ENCODE data around the gene ANKRD1.

- TF ChIP-seq CTCF (IDR thresholded peaks at IDR 0.05): no peak
- TF ChIP-seq POLR2A (IDR thresholded peaks at IDR 0.05): no peak
Observed at GRCh38 chr10:90936276-90936659, 15.4 kb upstream of the ANKRD1 start.

Data from Peyer's patch (tissue), 4 donors.